HT1080 (cell line): ENCODE results near the gene FYN. TPM values are rescaled to one million over a fixed set of nuclear protein-coding genes. Genes with fewer than 3 reads are reported as not detected.
A peak's percentile ranks its signal among the peaks of the same experiment; 100 is the strongest.
"Not testable (repeated sequence)": the region's sequence is repeated elsewhere in the genome, so short reads cannot be mapped to it uniquely, and the experiment has no call there.

Experiments
- DNase-seq: peaks from one replicate; pipeline ENCODE4 v3.0.0-alpha.2; 2015; ENCODE audit warnings: low read depth
- total RNA-seq: library from RNA; depleted of rRNA; stranded (reverse); fragments of >200 nt; shearing (Covaris generic); gene quantifications from 2 replicates; pipeline ENCODE4 v1.2.3, GENCODE V29; 2014

The FYN gene
- total RNA-seq, 1 experiment from 2014 or later = 50.2 TPM

- no peak for DNase-seq
Observed at GRCh38 chr6:111852725-111853124, 20.5 kb downstream of the FYN start.

- DNase-seq = no peak
Observed at GRCh38 chr6:111850295-111850937, 22.8 kb downstream of the FYN start.

GRCh38 chr6:111849298-111849697, 24.0 kb downstream of the FYN start:
- DNase-seq = no peak

GRCh38 chr6:111848262-111848812, 24.9 kb downstream of the FYN start:
- no peak for DNase-seq

GRCh38 chr6:111846492-111847409, 26.5 kb downstream of the FYN start:
- no peak for DNase-seq

GRCh38 chr6:111846066-111846465, 27.2 kb downstream of the FYN start:
- DNase-seq = no peak

- no peak for DNase-seq
Observed at GRCh38 chr6:111845441-111845871, 27.8 kb downstream of the FYN start.

GRCh38 chr6:111844921-111845320, 28.3 kb downstream of the FYN start:
- no peak for DNase-seq

GRCh38 chr6:111844376-111844775, 28.9 kb downstream of the FYN start:
- DNase-seq = no peak

- no peak for DNase-seq
Observed at GRCh38 chr6:111843347-111844147, 29.7 kb downstream of the FYN start.

GRCh38 chr6:111842891-111843290, 30.4 kb downstream of the FYN start:
- no peak for DNase-seq

GRCh38 chr6:111842271-111842822, 30.9 kb downstream of the FYN start:
- no peak for DNase-seq

- DNase-seq = peak; percentile 85
Observed at GRCh38 chr6:111841822-111842221, 31.4 kb downstream of the FYN start.

GRCh38 chr6:111840803-111841202, 32.4 kb downstream of the FYN start:
- DNase-seq = no peak

GRCh38 chr6:111838749-111839484, 34.3 kb downstream of the FYN start:
- DNase-seq = no peak

GRCh38 chr6:111837641-111838500, 35.4 kb downstream of the FYN start:
- DNase-seq = no peak

GRCh38 chr6:111837007-111837406, 36.2 kb downstream of the FYN start:
- DNase-seq = no peak

- no peak for DNase-seq
Observed at GRCh38 chr6:111835807-111836206, 37.4 kb downstream of the FYN start.

GRCh38 chr6:111835398-111835797, 37.9 kb downstream of the FYN start:
- DNase-seq = not testable (repeated sequence)
